ENCODE data around the gene UCHL5. TPM values are rescaled to one million over a fixed set of nuclear protein-coding genes. Genes with fewer than 3 reads are reported as not detected.
"Not testable (repeated sequence)": the region's sequence is repeated elsewhere in the genome, so short reads cannot be mapped to it uniquely, and the experiment has no call there.

UCHL5 gene
- total RNA-seq, 2 donors from 2014 or later = 7.6 to 47.5 TPM

DNA sequence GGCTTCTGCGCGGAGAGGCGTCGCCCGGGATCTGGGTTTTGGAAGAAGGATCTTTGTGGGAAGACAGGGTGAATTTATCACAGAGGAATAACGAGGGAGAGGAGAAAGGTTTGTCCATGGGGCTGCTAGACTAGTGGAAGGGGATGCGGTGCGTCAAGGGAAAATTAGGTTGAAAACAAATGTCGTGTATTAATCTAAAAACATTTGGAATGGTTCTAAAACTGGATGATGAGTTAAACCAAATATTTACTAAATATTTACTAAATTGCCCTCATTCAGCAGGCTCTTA is 899 bp upstream of the UCHL5 start:
- no peak for TF ChIP-seq POLR2A (IDR thresholded peaks at IDR 0.05)
- TF ChIP-seq, protein P1, sequence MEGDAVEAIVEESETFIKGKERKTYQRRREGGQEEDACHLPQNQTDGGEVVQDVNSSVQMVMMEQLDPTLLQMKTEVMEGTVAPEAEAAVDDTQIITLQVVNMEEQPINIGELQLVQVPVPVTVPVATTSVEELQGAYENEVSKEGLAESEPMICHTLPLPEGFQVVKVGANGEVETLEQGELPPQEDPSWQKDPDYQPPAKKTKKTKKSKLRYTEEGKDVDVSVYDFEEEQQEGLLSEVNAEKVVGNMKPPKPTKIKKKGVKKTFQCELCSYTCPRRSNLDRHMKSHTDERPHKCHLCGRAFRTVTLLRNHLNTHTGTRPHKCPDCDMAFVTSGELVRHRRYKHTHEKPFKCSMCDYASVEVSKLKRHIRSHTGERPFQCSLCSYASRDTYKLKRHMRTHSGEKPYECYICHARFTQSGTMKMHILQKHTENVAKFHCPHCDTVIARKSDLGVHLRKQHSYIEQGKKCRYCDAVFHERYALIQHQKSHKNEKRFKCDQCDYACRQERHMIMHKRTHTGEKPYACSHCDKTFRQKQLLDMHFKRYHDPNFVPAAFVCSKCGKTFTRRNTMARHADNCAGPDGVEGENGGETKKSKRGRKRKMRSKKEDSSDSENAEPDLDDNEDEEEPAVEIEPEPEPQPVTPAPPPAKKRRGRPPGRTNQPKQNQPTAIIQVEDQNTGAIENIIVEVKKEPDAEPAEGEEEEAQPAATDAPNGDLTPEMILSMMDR (IDR thresholded peaks at IDR 0.05) = no peak
- Histone ChIP-seq H3K4me3 (peak overlapping the region; percentile 78 to 93), H3K4me1 (peaks cover 48% of the 10 kb centered on the region), H3K9me3 (no peaks in the 10 kb centered on the region), H3K27ac (peak overlapping the region; percentile 95 to 98 (median 98)), H3K27me3 (no peaks in the 10 kb centered on the region), H3K36me3 (replicated peaks in 1 of 2; ENCODE audit: insufficient read depth in 1 of 2, low read depth in 2 of 2) (no peaks in the 10 kb centered on the region)
- no peak for ATAC-seq
- no peak for DNase-seq
- 0 to 1% methylated on average over 6 to 9 of the region's 9 CpGs for WGBS, 2 donors
- intact Hi-C loops (cut with DNase I) = no loop called here

DNA sequence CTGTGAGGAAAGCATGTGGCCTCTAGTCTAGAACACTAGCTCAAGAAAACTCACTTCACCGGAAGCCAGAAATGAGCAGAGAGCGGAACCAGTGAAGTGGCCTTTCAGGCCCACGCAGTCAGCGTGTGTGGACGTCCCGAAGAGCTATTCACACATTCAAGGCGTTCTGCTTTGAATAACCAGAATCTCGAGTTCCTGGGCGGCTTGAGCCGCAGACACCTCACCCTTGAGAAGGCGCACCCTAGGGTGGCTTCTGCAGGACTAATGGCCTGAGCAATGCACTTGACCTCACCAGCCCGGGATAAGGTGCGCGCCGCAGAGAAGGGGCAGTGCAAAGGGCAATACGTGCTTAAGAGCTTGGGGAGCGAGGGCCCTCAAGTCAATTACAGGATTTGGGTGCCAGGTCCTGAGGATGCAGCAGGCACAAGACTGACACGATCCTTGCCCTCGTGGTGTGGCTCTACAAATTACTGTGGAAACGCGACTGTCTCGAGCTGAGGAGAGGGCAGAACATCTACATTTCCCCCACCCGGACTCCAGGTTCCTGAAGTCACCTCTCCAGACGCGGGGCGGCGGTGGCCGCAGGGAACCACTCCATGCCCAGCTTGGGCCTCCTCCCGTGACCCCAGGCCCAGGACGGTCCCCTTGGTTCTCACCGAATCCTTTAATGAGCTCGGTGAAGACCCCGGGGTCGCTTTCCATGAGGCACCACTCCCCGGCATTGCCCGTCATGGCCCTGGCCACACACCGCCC is 455 bp downstream of the UCHL5 start:
- Histone ChIP-seq H3K4me3 (peak overlapping the region; percentile 78 to 93), H3K27ac (peak overlapping the region; percentile 95 to 98 (median 98)), H3K4me1 (peaks cover 52% of the 10 kb centered on the region), H3K9me3 (no peaks in the 10 kb centered on the region), H3K27me3 (no peaks in the 10 kb centered on the region), H3K36me3 (replicated peaks in 1 of 2; ENCODE audit: insufficient read depth in 1 of 2, low read depth in 2 of 2) (no peaks in the 10 kb centered on the region)
- TF ChIP-seq, protein P1 (IDR thresholded peaks at IDR 0.05) = no peak
- no peak for TF ChIP-seq POLR2A (IDR thresholded peaks at IDR 0.05)
- ATAC-seq = peak; percentile 28
- 1 to 2% methylated on average over 6 to 37 of the region's 37 CpGs for WGBS, 2 donors
- intact Hi-C loops (cut with DNase I) = no loop called here
- peak; percentile 38 to 57 (median 44) for DNase-seq

DNA sequence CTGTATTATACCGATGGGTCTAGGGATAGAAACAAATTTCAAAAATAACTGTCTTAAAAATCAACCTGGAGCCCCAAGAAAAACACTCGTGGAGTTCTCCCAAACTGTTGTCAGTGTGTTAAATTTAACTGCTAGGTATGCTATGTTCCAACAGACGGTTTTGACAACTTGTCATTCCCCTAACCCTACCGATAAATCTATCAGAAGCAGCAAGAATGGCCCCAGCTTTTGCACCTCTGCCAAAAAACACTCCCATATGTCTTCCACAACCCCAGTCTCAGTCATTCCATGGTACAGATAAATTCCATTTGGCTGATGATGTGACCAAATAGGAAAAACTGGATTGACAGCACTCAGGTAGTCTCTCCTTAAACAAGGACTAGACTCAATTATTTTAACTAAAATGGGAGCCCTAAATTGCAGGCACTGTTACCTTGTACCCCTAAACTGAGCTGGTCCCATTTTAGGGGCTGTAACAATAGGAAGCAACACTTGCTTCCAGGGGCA is 4.9 kb downstream of the UCHL5 start:
- peaks cover 0 to 4% of the 10 kb centered on the region in 2 donors for H3K36me3 ChIP-seq (replicated peaks in 1 of 2; ENCODE audit: insufficient read depth in 1 of 2, low read depth in 2 of 2)
- peaks cover 33% of the 10 kb centered on the region for H3K4me1 ChIP-seq
- WGBS, 2 donors = 60 to 62% methylated on average over 4 of the region's 4 CpGs
- intact Hi-C loops (cut with DNase I) = no loop called here
- no peak for TF ChIP-seq POLR2A (IDR thresholded peaks at IDR 0.05)
- TF ChIP-seq, protein P1 (IDR thresholded peaks at IDR 0.05) = no peak
- ATAC-seq = no peak
- no peaks in the 10 kb centered on the region for H3K9me3 ChIP-seq
- H3K27me3 ChIP-seq = no peaks in the 10 kb centered on the region
- no peak overlapping the region for H3K4me3 ChIP-seq
- DNase-seq = no peak
- H3K27ac ChIP-seq = no peak overlapping the region

- ATAC-seq; H3K9me3 ChIP-seq; intact Hi-C loops (cut with DNase I); H3K27me3 ChIP-seq; H3K27ac ChIP-seq; H3K4me3 ChIP-seq; DNase-seq: not testable (repeated sequence)
- Histone ChIP-seq H3K36me3 (replicated peaks in 1 of 2; ENCODE audit: insufficient read depth in 1 of 2, low read depth in 2 of 2) (peaks cover 0 to 11% of the 10 kb centered on the region in 2 donors), H3K4me1 (peaks cover 11% of the 10 kb centered on the region)
- 92 to 94% methylated on average over 5 of the region's 5 CpGs for WGBS, 2 donors
Measured at GRCh38 chr1:193048913-193049312, 10.2 kb downstream of the UCHL5 start.

GRCh38 chr1:193042766-193043691 is 16.1 kb downstream of the UCHL5 start:
- TF ChIP-seq POLR2A (IDR thresholded peaks at IDR 0.05) = no peak
- TF ChIP-seq, protein P1 (IDR thresholded peaks at IDR 0.05) = no peak
- H3K4me1 ChIP-seq = peaks cover 6% of the 10 kb centered on the region
- H3K9me3 ChIP-seq = no peaks in the 10 kb centered on the region
- intact Hi-C loops (cut with DNase I) = no loop called here
- H3K36me3 ChIP-seq (replicated peaks in 1 of 2; ENCODE audit: insufficient read depth in 1 of 2, low read depth in 2 of 2) = peaks cover 0 to 3% of the 10 kb centered on the region in 2 donors
- DNase-seq (no peak), ATAC-seq (no peak)
- no peaks in the 10 kb centered on the region for H3K27me3 ChIP-seq
- H3K27ac ChIP-seq = no peak overlapping the region
- no peak overlapping the region for H3K4me3 ChIP-seq
- 82 to 94% methylated on average over 1 of the region's 1 CpG for WGBS, 2 donors
